Measurements from ENCODE around the gene SH3BP1.

Gene SH3BP1

GRCh38 chr22:37659066-37659896, 19.8 kb downstream of the SH3BP1 start:
- DNase-seq (ENCODE audit: low read depth in 2 of 2): no peak

GRCh38 chr22:37659897-37660708, 20.6 kb downstream of the SH3BP1 start:
- no peak for DNase-seq (ENCODE audit: low read depth in 2 of 2)

- no peak for DNase-seq (ENCODE audit: low read depth in 2 of 2)
These were observed 21.2 kb downstream of the SH3BP1 start for GRCh38 chr22:37660709-37661045.

GRCh38 chr22:37661160-37661924, 21.9 kb downstream of the SH3BP1 start:
- no peak for DNase-seq (ENCODE audit: low read depth in 2 of 2)

- no peak for DNase-seq (ENCODE audit: low read depth in 2 of 2)
These were observed 22.6 kb downstream of the SH3BP1 start for GRCh38 chr22:37662039-37662438.

GRCh38 chr22:37663521-37664140, 24.2 kb downstream of the SH3BP1 start:
- no peak for DNase-seq (ENCODE audit: low read depth in 2 of 2)

GRCh38 chr22:37664249-37665101, 25.0 kb downstream of the SH3BP1 start:
- DNase-seq (ENCODE audit: low read depth in 2 of 2): no peak

- no peak for DNase-seq (ENCODE audit: low read depth in 2 of 2)
These were observed 26.0 kb downstream of the SH3BP1 start for GRCh38 chr22:37665487-37665886.

GRCh38 chr22:37669586-37669985, 30.1 kb downstream of the SH3BP1 start:
- DNase-seq (ENCODE audit: low read depth in 2 of 2): no peak

GRCh38 chr22:37672206-37672919, 32.9 kb downstream of the SH3BP1 start:
- DNase-seq (ENCODE audit: low read depth in 2 of 2): no peak

GRCh38 chr22:37672920-37673455, 33.5 kb downstream of the SH3BP1 start:
- DNase-seq (ENCODE audit: low read depth in 2 of 2): no peak

GRCh38 chr22:37674248-37674647, 34.8 kb downstream of the SH3BP1 start:
- no peak for DNase-seq (ENCODE audit: low read depth in 2 of 2)

- DNase-seq (ENCODE audit: low read depth in 2 of 2): no peak
These were observed 35.8 kb downstream of the SH3BP1 start, which contains the start of gene LGALS1 for GRCh38 chr22:37674951-37675929. Gene LGALS1, plus strand, starts transcription at chr22:37675636. Its CDS starts 67 bp downstream, at chr22:37675703.

- no peak for DNase-seq (ENCODE audit: low read depth in 2 of 2)
These were observed 36.7 kb downstream of the SH3BP1 start for GRCh38 chr22:37675930-37676735.

- peak; percentile 87 for DNase-seq (ENCODE audit: low read depth in 2 of 2)
These were observed 37.4 kb downstream of the SH3BP1 start for GRCh38 chr22:37676736-37677492.

- no peak for DNase-seq (ENCODE audit: low read depth in 2 of 2)
These were observed 38.1 kb downstream of the SH3BP1 start for GRCh38 chr22:37677493-37677974.

- no peak for DNase-seq (ENCODE audit: low read depth in 2 of 2)
These were observed 38.9 kb downstream of the SH3BP1 start for GRCh38 chr22:37678372-37678771.

Measured in stimulated activated CD8-positive, alpha-beta memory T cell treated with anti-CD3 and anti-CD28 coated beads, Interleukin-7, amount 100 ng/mL, for 1 hour (primary cell).